HG03066 (cell line): ENCODE data around the gene DUSP2.
A peak's percentile ranks its signal among the peaks of the same experiment; 100 is the strongest.

ENCODE experiments used
- ATAC-seq: cut with Tn5 transposase; IDR thresholded peaks from one replicate; pipeline ENCODE4 v1.9.1; 2021; ENCODE audit warnings: low read depth; ENCODE audit not compliant: unreplicated experiment

Gene DUSP2

GRCh38 chr2:96135171-96135570, 10.1 kb downstream of the DUSP2 start:
- ATAC-seq, result no peak

GRCh38 chr2:96134421-96134820, 10.8 kb downstream of the DUSP2 start:
- ATAC-seq, result no peak

DNA sequence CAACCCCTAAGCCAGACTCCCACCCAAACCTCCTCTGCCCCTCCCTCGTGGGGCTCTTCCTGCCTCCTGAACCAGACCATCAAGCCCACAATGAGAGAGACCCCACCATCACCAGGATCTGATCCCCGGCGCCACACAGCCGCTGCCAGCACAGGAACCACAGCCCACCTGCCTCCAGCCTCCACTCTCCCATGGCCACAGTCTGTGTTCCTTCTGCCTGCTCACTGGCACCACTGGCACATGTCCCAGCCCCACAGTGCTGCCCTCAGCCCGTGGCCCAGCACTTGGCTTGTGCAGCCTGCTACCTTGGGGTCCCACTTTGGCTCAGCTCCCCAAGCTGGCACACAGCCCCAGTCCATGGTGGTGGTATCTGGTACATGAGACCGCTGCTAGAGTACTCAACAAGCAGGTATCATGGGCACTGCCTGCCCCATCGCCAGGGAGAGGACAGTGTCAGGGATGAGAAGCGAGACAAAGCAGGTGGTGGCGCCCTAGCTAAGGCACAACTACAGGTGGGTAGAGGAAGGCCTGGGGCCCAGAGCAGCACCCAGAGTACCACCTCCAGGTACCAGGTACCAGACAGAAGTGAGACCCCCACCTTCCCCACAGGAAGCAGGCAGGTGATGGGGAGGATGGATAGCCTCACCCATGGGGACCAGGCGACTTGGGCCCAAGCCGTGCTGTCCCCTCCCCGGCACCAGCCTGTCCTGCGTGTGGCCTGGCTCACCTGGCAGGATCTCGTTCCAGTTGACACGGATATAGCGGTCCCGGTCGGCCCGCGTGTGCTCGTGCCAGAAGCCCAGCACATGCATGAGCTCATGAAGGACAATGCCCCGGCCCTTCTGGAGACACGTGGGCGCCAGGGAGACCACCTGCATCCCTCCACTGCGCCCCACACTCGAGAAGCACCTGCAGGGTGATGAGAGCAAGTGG, 13.2 kb downstream of the DUSP2 start:
- no peak for ATAC-seq

GRCh38 chr2:96131152-96131812, 14.0 kb downstream of the DUSP2 start:
- ATAC-seq, result no peak

DNA sequence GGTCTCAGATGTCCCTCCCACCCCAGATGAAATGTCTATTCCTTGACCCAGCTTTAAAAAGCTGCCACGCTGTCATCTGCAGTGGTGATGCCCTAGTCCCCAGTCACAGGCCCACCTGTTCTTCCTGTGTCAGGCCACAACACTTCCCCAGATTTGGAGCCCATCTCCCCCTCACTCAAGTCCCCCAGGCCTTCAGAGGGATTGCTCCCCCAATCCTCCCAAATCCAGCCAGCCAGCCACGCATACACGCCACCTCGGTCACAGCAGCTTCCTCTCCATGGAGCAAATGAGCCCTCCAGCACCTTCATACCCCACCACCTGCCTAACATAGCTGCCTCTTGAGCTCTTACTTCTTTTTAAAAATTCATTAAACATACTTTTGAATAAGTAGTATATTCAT, 14.8 kb downstream of the DUSP2 start:
- ATAC-seq, result no peak

DNA sequence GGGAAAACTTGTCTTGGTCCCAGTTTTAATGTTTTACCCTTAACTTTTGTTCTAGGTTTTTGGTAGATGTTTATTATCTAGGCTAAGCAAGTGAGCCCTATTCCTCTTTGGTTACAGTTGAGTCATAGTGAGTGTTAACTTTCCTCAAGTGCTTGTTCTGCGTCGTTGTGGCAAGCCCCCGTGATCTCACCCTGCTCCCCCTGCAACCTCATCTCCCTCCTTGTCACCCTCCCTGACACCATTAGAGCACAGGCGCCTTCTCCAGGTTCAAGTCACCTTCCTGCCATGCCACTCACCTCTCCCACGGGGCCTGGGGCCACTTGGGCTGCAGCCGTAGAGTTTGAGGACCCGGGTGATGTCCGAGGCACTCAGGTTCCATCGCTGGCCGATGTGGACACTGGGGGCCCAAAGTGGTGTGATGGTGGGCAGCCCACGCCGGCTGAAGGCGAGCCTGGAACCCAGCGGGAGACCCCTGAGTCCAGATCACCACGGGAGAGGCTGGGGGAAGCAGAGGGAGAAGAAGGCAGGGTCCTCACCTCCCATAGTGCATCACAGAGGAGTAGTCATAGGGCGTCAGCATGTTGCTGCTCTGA, 15.6 kb downstream of the DUSP2 start:
- no peak for ATAC-seq

DNA sequence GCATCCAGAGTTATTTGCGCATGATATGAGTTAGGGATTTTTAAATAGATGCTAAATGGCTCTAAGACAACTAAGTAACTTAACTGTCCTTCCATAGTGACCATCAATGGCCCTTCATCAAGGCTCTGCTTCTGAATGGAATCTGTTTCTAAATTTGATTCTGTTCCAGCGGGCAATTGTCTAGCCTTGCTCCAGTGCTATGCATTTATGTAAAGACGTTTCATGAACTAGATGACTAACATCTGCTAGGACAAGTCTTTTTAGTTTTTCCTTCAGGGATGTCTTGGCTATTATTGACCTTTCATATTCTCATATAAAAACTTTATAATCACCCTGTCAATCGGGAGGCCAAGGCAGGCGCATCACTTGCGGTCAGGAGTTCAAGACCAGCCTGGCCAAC, 16.8 kb downstream of the DUSP2 start:
- no peak for ATAC-seq

- ATAC-seq, result no peak
These were observed 20.6 kb downstream of the DUSP2 start for GRCh38 chr2:96124406-96125265.

- no peak for ATAC-seq
These were observed 21.3 kb downstream of the DUSP2 start for GRCh38 chr2:96123936-96124335.

DNA sequence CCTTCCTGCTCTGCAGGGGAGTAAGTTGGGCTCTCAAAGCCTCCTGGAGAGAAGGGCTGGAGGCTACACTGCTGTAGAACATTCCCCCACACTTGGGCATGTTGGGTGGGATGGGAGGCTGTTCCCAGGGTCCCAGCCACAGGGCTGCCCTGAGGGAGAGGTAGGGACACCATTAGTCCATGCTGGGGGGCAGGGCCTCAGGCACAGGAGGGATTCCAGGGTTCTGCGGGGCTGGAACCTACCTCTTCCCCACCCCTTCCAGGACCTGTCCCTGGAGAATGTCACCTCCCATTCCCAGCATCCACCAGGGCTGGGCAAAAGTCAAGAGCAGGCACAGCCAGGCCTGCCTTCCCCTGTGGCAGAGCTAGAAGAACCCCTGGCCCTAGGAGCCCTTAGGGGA, 21.9 kb downstream of the DUSP2 start:
- no peak for ATAC-seq

- no peak for ATAC-seq
These were observed 22.8 kb downstream of the DUSP2 start for GRCh38 chr2:96122391-96122790.

- ATAC-seq, result no peak
These were observed 23.8 kb downstream of the DUSP2 start for GRCh38 chr2:96121414-96121813.

DNA sequence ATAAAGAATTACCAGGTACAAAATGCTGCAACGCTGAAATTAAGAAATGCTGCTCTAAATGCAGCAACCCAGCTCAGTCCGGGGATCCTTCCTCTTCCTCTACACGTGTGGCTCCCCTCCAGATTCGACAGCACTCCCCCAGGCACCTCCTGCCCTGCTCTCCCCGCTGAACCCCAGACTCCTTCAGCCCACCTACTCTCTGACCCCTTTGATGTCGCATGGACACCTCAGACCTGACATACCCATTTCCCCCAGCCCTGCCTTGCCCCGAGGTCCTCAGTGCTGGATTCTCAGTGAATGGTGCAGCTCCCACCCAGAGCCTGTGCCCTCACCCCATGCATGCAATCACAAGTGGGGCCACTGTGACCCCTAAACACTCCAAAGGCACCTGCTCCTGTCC, 24.2 kb downstream of the DUSP2 start:
- no peak for ATAC-seq

- no peak for ATAC-seq
These were observed 25.0 kb downstream of the DUSP2 start for GRCh38 chr2:96120091-96120720.

- ATAC-seq, result no peak
These were observed 25.9 kb downstream of the DUSP2 start for GRCh38 chr2:96119389-96119751.

GRCh38 chr2:96118698-96119388, 26.4 kb downstream of the DUSP2 start:
- ATAC-seq, result no peak

- no peak for ATAC-seq
These were observed 27.3 kb downstream of the DUSP2 start for GRCh38 chr2:96117701-96118588.

DNA sequence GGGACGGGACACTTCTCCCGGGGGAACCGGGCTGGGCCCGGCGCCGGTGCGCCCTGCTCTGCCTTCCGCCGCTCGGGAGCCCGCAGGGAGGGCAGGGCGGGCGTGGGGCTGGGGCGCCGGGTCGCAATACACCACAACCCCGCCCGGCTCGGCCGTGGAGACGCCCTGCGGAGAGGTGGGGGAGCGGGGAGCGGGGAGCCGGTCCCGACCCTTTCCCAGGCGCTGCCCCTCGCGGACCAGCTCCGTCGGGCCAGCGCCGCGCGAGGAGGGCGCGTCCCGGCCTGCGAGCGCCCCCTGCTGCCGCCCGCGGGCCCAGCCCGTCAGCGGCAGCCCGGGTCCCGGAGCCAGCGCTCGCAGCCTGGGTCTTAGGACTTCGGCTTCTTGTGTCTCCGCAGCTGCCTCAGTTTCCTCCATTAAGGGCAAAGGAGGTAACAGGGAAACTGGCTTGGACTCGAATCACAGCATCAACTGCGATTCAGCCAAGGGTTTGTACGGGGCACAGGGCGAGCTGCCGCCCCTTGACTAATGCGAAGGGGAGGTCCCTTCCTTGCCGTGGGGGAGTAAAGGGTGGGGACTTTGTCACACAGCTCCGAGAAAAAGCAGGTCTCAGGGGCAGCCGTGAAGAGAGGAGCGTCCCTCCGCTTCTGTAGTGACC, 28.2 kb downstream of the DUSP2 start:
- ATAC-seq, result peak; percentile 51
